Right lobe of liver (tissue), 6 donors: Measurements from ENCODE around the gene IL17RB. TPM values are rescaled to one million over a fixed set of nuclear protein-coding genes. Genes with fewer than 3 reads are reported as not detected.

ENCODE experiments used
- ATAC-seq, 4 donors: fragments of 200-7000 bp; cut with Tn5 transposase; one replicate each; pipeline ENCODE4 v1.9.1; 2020; ENCODE audit warnings: mild to moderate bottlenecking in 4 of 4, moderate library complexity in 4 of 4
- DNase-seq, 3 donors: peaks; one replicate each; pipeline ENCODE4 v3.0.0-alpha.2; 2020
- H3K27ac ChIP-seq, 3 donors: fragments of 200-600 bp; one replicate each; pipeline ENCODE4 v1.8.0; 2022
- H3K27me3 ChIP-seq, 2 donors: fragments of 200-600 bp; one replicate each; pipeline ENCODE4 v1.8.0; 2022
- H3K36me3 ChIP-seq, 4 donors: fragments of 200-600 bp; sonication (generic) in 1 of 4; one replicate each; pipeline versions ENCODE4 v1.5.1 to v1.8.0; 2017 to 2022; ENCODE audit warnings: control low read depth in 1 of 4
- H3K4me1 ChIP-seq, 4 donors: fragments of 200-600 bp; sonication (generic) in 1 of 4; one replicate each; pipeline versions ENCODE4 v1.5.1 to v1.8.0; 2017 to 2022; ENCODE audit warnings: control low read depth in 1 of 4
- H3K4me3 ChIP-seq, 3 donors: fragments of 200-600 bp; one replicate each; pipeline ENCODE4 v1.8.0; 2022
- H3K9me3 ChIP-seq, 4 donors: fragments of 200-600 bp; sonication (generic) in 1 of 4; one replicate each; pipeline versions ENCODE4 v1.5.1 to v1.8.0; 2017 to 2022; ENCODE audit warnings: control low read depth in 1 of 4
- POLR2A ChIP-seq: fragments of 450-650 bp; IDR thresholded peaks from one replicate; pipeline ENCODE4 v1.6.1; 2017; ENCODE audit warnings: antibody characterized with exemption, mild to moderate bottlenecking
- WGBS: methylation state at CpG from one replicate; pipeline ENCODE4 v1.1.6; 2018; ENCODE audit warnings: low coverage, low lambda C conversion rate; ENCODE audit not compliant: insufficient coverage; ENCODE audit errors: missing lambda C conversion rate; 5-methylcytosine and 5-hydroxymethylcytosine counted together
- intact Hi-C, 2 donors: fragments of 100-400 bp; cut with DNase I; formaldehyde crosslinking; loops; one replicate each; pipeline versions ENCODE4 v1.11.2 to v1.14.1; 2022
- total RNA-seq, 6 experiments: library from RNA; depleted of rRNA in 2 of 6; stranded (reverse); fragments of >200 nt in 2 of 6; fragmentation: NEBNext Ultra II Directional in 3 of 6; extraction: Animal tissue kit (Norgen Biotek cat#: 25700) in 3 of 6; gene quantifications; one replicate each; pipeline versions ENCODE4 v1.1.0 to v1.2.4, GENCODE V29; 2016 to 2023
- TF ChIP-seq, protein P1 (sequence below), 4 donors: fragments of 200-600 bp in 3 of 4; fragments of 450-650 bp in 1 of 4; IDR thresholded peaks; one replicate each; pipeline versions ENCODE4 v1.5.1 to v1.8.0; 2016 to 2022; ENCODE audit warnings: antibody characterized with exemption in 4 of 4, mild to moderate bottlenecking in 2 of 4
- donor health status: DM: no; HTN: yes; CAD: no.
- donor health status: DM: no; HTN: no; CAD: no.
- donor health status: DM: no; HTN: no; CAD: no.
- donor health status: DM: no; HTN: yes; CAD: no.
- donor health status: DM: no; HTN: yes; CAD: no.

IL17RB gene
- total RNA-seq, 6 experiments from 2014 or later = 19.8 to 30.2 (median 27.3) TPM

DNA sequence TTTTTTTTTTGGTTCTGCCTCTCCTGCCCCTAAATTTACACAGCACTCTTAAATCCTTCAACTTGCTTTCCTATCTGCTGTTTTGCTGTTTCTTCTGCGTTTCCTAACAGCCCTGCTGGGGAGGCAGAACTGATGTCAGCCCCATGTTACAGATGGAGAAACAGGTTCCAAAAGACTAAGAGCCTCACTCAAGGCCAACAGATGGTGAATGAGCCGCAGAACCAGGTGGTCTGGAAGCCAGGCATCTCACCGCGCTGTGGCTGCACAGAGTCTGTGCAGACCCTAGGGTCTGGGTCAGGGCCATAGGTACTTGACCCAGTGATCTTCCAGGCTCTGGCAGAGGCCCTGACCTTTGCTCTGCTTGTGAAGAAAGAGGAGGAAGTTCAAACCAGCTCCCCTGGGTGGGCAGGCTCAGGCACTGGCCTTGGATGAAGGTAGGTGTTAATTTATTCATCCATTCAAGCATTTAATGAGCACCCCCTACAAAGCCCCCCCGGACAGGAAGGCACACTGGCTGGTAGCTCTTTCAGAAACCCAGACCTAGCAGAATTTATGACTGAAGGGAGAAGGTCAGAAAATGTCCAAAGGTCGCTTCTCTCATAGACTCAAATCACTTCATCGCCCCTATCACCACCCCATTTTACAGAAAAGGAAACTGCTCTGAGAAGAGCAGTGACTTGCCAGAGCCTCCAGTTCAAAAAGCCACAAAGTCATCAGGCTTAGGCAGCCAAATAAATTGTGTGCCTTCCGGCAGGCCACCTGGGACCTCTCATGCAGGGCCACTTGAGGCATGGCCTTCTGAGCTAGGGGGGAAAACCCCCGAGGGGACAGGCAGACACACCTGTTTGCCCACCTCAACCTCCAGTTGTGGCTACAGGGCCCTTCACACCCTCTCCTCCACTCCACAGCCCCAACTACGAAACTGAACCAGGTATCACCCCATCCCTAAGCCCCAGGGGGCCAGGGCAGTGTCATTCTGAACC lies 2.9 kb upstream of the IL17RB start:
- H3K27ac ChIP-seq = peak overlapping the region; percentile 97 to 100 (median 99)
- DNase-seq = peak; percentile 51 to 75 (median 75)
- no peak for TF ChIP-seq POLR2A
- TF ChIP-seq, protein P1, sequence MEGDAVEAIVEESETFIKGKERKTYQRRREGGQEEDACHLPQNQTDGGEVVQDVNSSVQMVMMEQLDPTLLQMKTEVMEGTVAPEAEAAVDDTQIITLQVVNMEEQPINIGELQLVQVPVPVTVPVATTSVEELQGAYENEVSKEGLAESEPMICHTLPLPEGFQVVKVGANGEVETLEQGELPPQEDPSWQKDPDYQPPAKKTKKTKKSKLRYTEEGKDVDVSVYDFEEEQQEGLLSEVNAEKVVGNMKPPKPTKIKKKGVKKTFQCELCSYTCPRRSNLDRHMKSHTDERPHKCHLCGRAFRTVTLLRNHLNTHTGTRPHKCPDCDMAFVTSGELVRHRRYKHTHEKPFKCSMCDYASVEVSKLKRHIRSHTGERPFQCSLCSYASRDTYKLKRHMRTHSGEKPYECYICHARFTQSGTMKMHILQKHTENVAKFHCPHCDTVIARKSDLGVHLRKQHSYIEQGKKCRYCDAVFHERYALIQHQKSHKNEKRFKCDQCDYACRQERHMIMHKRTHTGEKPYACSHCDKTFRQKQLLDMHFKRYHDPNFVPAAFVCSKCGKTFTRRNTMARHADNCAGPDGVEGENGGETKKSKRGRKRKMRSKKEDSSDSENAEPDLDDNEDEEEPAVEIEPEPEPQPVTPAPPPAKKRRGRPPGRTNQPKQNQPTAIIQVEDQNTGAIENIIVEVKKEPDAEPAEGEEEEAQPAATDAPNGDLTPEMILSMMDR (IDR thresholded peaks at IDR 0.05) = no peak
- no peaks in the 10 kb centered on the region for H3K9me3 ChIP-seq
- H3K27me3 ChIP-seq = no peaks in the 10 kb centered on the region
- H3K4me1 ChIP-seq = peaks cover 0 to 31% (median 13%) of the 10 kb centered on the region in 4 donors
- peaks cover 0 to 15% (median 8%) of the 10 kb centered on the region in 4 donors for H3K36me3 ChIP-seq
- intact Hi-C loops = no loop called here
- peak; percentile 18 to 42 (median 30) for ATAC-seq
- peak overlapping the region in 2 of 3 donors; percentile 74 to 76 for H3K4me3 ChIP-seq
- WGBS = 28% methylated on average over 6 of the region's 10 CpGs

DNA sequence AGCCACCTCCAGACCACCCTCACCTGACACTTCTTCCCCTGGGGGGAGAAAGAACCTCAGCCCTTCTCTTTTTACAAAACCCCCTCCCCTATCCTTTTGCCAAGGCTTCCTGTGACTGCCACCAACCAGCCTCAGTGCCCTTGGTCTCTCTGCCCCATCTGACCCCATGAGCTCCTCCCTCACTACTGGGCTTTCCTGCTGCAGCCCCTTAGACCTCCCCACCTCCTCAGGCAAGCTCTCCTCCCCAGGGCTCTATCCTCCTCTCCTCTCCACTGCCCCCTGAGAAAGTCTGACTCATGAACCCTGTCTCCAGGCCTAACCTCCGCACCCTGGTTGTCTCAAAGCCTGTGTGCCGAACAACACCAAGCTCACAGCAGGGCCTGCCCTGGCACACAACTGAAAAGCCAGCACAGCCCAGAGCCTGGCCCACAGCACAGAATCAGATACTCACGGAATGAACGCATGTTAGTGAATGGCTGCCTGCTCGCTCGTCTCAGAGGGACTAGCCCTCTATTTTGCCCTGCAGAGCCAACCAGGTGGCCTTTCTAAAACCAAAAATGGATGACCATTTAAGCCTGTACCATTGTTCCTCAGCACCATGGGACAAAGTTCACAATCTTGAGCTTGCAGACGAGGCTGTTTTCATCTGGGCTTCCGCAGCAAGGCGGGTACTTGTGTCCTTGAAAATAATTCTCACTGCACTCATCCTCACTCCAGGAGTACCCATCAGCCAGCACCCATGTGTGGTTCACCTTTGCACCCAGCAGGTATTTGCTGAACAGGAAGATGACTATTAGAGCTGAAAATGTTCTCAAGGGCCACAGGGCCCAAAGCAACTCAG lies 1.9 kb upstream of the IL17RB start:
- DNase-seq (peak in 1 of 3 donors; percentile 63), ATAC-seq (peak; percentile 1 to 6 (median 3))
- intact Hi-C loops = no loop called here
- Histone ChIP-seq H3K4me1 (peaks cover 0 to 31% (median 13%) of the 10 kb centered on the region in 4 donors), H3K27ac (peak overlapping the region; percentile 97 to 100 (median 99)), H3K9me3 (no peaks in the 10 kb centered on the region), H3K27me3 (no peaks in the 10 kb centered on the region), H3K36me3 (peaks cover 0 to 6% (median 2%) of the 10 kb centered on the region in 4 donors), H3K4me3 (peak overlapping the region; percentile 64 to 76 (median 74))
- WGBS = 21% methylated on average over 8 of the region's 9 CpGs
- TF ChIP-seq POLR2A = no peak
- TF ChIP-seq, protein P1 (IDR thresholded peaks at IDR 0.05) = no peak

GRCh38 chr3:53845103-53845880 lies 1.1 kb upstream of the IL17RB start:
- Histone ChIP-seq H3K4me3 (peak overlapping the region; percentile 64 to 76 (median 74)), H3K27me3 (no peaks in the 10 kb centered on the region), H3K4me1 (peaks cover 0 to 31% (median 13%) of the 10 kb centered on the region in 4 donors), H3K9me3 (no peaks in the 10 kb centered on the region), H3K36me3 (no peaks in the 10 kb centered on the region), H3K27ac (peak overlapping the region; percentile 97 to 100 (median 99))
- ATAC-seq = peak in 1 of 4 donors; percentile 7
- intact Hi-C loops = no loop called here
- DNase-seq = peak in 1 of 3 donors; percentile 62
- TF ChIP-seq POLR2A = no peak
- TF ChIP-seq, protein P1 (IDR thresholded peaks at IDR 0.05) = peak in 3 of 4 donors; percentile 14 to 19 (median 16)
- WGBS = 4% methylated on average over 12 of the region's 25 CpGs

- Histone ChIP-seq H3K9me3 (no peaks in the 10 kb centered on the region), H3K27ac (peak overlapping the region; percentile 97 to 100 (median 99)), H3K4me1 (peaks cover 0 to 31% (median 13%) of the 10 kb centered on the region in 4 donors), H3K27me3 (no peaks in the 10 kb centered on the region), H3K4me3 (peak overlapping the region; percentile 64 to 76 (median 74)), H3K36me3 (no peaks in the 10 kb centered on the region)
- intact Hi-C loops = no loop called here
- no peak for ATAC-seq
- 0% methylated on average over 1 of the region's 34 CpGs for WGBS
- DNase-seq = no peak
- TF ChIP-seq POLR2A = no peak
- TF ChIP-seq, protein P1 (IDR thresholded peaks at IDR 0.05) = no peak
Observed at GRCh38 chr3:53845881-53846133, 561 bp upstream of the IL17RB start.
